Tibial nerve (tissue), 3 donors: ENCODE data around the gene F3.

Source experiments
- CTCF ChIP-seq, 5 experiments: fragments of 200-600 bp in 3 of 5; fragments of 450-650 bp in 2 of 5; sonication (generic) in 3 of 5; IDR thresholded peaks; one replicate each; pipeline ENCODE4 v1.5.1; 2016 to 2019; ENCODE audit warnings: antibody characterized with exemption in 5 of 5, mild to moderate bottlenecking in 3 of 5, moderate library complexity in 2 of 5
- POLR2A ChIP-seq, 2 donors: fragments of 450-650 bp; IDR thresholded peaks; one replicate each; pipeline ENCODE4 v1.6.1; 2017; ENCODE audit warnings: antibody characterized with exemption in 2 of 2, mild to moderate bottlenecking in 2 of 2, moderate library complexity in 2 of 2

DNA sequence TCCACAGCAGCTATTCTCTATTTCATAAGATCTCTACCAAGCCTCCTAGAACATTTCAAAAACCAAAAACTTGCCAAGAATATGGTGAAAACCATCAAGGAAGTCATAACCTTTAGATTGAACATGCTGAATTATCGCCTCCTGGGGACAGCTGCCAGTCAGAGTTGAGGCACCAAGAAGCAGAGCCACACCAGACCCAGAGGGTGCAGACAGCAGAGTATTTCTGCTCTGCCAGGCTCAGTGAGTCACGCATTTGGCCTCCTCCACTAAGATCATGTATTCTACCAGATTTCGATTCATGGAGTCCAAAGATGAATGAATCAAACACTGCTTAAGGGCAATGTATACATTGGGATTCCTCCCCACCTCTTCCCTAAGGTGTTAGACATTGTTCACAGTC, 2.1 kb downstream of the F3 start:
- TF ChIP-seq POLR2A (IDR thresholded peaks at IDR 0.05) (no peak), CTCF (IDR thresholded peaks at IDR 0.05) (no peak)
